SU-DHL-6 (cell line): ENCODE measurements around the gene REPS1.

Experiments
- CTCF ChIP-seq: fragments of 200-600 bp; sonication (generic); IDR thresholded peaks from one replicate; pipeline ENCODE4 v1.5.1; 2017; ENCODE audit warnings: antibody characterized with exemption, mild to moderate bottlenecking, low read length, moderate library complexity; ENCODE audit not compliant: insufficient read depth, poor library complexity, severe bottlenecking
- EZH2phosphoT487 ChIP-seq: fragments of 200-600 bp; sonication (generic), shearing (Covaris generic); conservative IDR thresholded peaks from 2 replicates; pipeline ENCODE4 v1.6.1; 2018; ENCODE audit warnings: mild to moderate bottlenecking, antibody characterized with exemption, low read length, moderate library complexity, mixed read lengths

GRCh38 chr6:139014945-139015344 lies 26.9 kb upstream of the REPS1 start:
- no peak for TF ChIP-seq CTCF
- TF ChIP-seq EZH2phosphoT487: no peak
